Measurements from ENCODE around the gene CARMIL1.

Gene CARMIL1

GRCh38 chr6:25384234-25384633 is 105.1 kb downstream of the CARMIL1 start:
- Histone ChIP-seq H3K4me1 (ENCODE audit: insufficient read depth, poor library complexity, severe bottlenecking) (no peaks in the 10 kb centered on the region), H3K4me3 (ENCODE audit: severe bottlenecking) (no peak overlapping the region), H3K9me3 (ENCODE audit: severe bottlenecking) (no peaks in the 10 kb centered on the region), H3K27me3 (ENCODE audit: insufficient read depth, poor library complexity, severe bottlenecking) (no peaks in the 10 kb centered on the region), H3K36me3 (ENCODE audit: low read depth) (no peaks in the 10 kb centered on the region), H3K27ac (ENCODE audit: poor library complexity, severe bottlenecking) (no peak overlapping the region)
- DNase-seq (ENCODE audit: low spot score), result no peak
- ATAC-seq (ENCODE audit: low read depth), result no peak
- no peak for TF ChIP-seq CTCF (IDR thresholded peaks at IDR 0.05; ENCODE audit: poor library complexity, severe bottlenecking)

- no peak for ATAC-seq (ENCODE audit: low read depth)
- no peak for TF ChIP-seq CTCF (IDR thresholded peaks at IDR 0.05; ENCODE audit: poor library complexity, severe bottlenecking)
- H3K27ac ChIP-seq (ENCODE audit: poor library complexity, severe bottlenecking), result no peak overlapping the region
- no peaks in the 10 kb centered on the region for H3K9me3 ChIP-seq (ENCODE audit: severe bottlenecking)
- H3K27me3 ChIP-seq (ENCODE audit: insufficient read depth, poor library complexity, severe bottlenecking), result no peaks in the 10 kb centered on the region
- H3K4me3 ChIP-seq (ENCODE audit: severe bottlenecking), result no peak overlapping the region
- no peak for DNase-seq (ENCODE audit: low spot score)
- no peaks in the 10 kb centered on the region for H3K36me3 ChIP-seq (ENCODE audit: low read depth)
- H3K4me1 ChIP-seq (ENCODE audit: insufficient read depth, poor library complexity, severe bottlenecking), result peaks cover 4% of the 10 kb centered on the region
Observed at GRCh38 chr6:25384967-25385366, 105.8 kb downstream of the CARMIL1 start.

- ATAC-seq (ENCODE audit: low read depth), result no peak
- H3K4me3 ChIP-seq (ENCODE audit: severe bottlenecking), result no peak overlapping the region
- TF ChIP-seq CTCF (IDR thresholded peaks at IDR 0.05; ENCODE audit: poor library complexity, severe bottlenecking), result no peak
Observed at GRCh38 chr6:25387483-25387882, 108.3 kb downstream of the CARMIL1 start.

GRCh38 chr6:25387911-25388310 is 108.7 kb downstream of the CARMIL1 start:
- Histone ChIP-seq H3K27me3 (ENCODE audit: insufficient read depth, poor library complexity, severe bottlenecking) (no peaks in the 10 kb centered on the region), H3K36me3 (ENCODE audit: low read depth) (no peaks in the 10 kb centered on the region), H3K27ac (ENCODE audit: poor library complexity, severe bottlenecking) (no peak overlapping the region), H3K9me3 (ENCODE audit: severe bottlenecking) (no peaks in the 10 kb centered on the region), H3K4me1 (ENCODE audit: insufficient read depth, poor library complexity, severe bottlenecking) (peaks cover 4% of the 10 kb centered on the region), H3K4me3 (ENCODE audit: severe bottlenecking) (no peak overlapping the region)
- ATAC-seq (ENCODE audit: low read depth), result no peak
- no peak for DNase-seq (ENCODE audit: low spot score)
- no peak for TF ChIP-seq CTCF (IDR thresholded peaks at IDR 0.05; ENCODE audit: poor library complexity, severe bottlenecking)

More at GRCh38 chr6:25387483-25387882, 108.3 kb downstream of the CARMIL1 start:
- H3K36me3 ChIP-seq (ENCODE audit: low read depth), result no peaks in the 10 kb centered on the region
- no peak overlapping the region for H3K27ac ChIP-seq (ENCODE audit: poor library complexity, severe bottlenecking)
- no peaks in the 10 kb centered on the region for H3K9me3 ChIP-seq (ENCODE audit: severe bottlenecking)
- no peak for DNase-seq (ENCODE audit: low spot score)
- no peaks in the 10 kb centered on the region for H3K27me3 ChIP-seq (ENCODE audit: insufficient read depth, poor library complexity, severe bottlenecking)
- H3K4me1 ChIP-seq (ENCODE audit: insufficient read depth, poor library complexity, severe bottlenecking), result peaks cover 4% of the 10 kb centered on the region

GRCh38 chr6:25388776-25389175 is 109.6 kb downstream of the CARMIL1 start:
- TF ChIP-seq CTCF (IDR thresholded peaks at IDR 0.05; ENCODE audit: poor library complexity, severe bottlenecking), result no peak
- H3K36me3 ChIP-seq (ENCODE audit: low read depth), result no peaks in the 10 kb centered on the region
- H3K4me3 ChIP-seq (ENCODE audit: severe bottlenecking), result no peak overlapping the region
- DNase-seq (ENCODE audit: low spot score), result no peak
- H3K9me3 ChIP-seq (ENCODE audit: severe bottlenecking), result no peaks in the 10 kb centered on the region
- H3K27me3 ChIP-seq (ENCODE audit: insufficient read depth, poor library complexity, severe bottlenecking), result no peaks in the 10 kb centered on the region
- peaks cover 4% of the 10 kb centered on the region for H3K4me1 ChIP-seq (ENCODE audit: insufficient read depth, poor library complexity, severe bottlenecking)
- ATAC-seq (ENCODE audit: low read depth), result no peak
- H3K27ac ChIP-seq (ENCODE audit: poor library complexity, severe bottlenecking), result no peak overlapping the region
